T-helper 9 cell (primary cell): ENCODE data around the gene AGA.

Experiments
- DNase-seq: peaks from one replicate; pipeline ENCODE4 v3.0.0-alpha.2; 2020
- total RNA-seq, 2 donors: gene quantifications; one replicate each; lab custom pipeline; 2026; lab: John Stamatoyannopoulos, UW

Gene AGA
- 16.2 to 29.4 reads per million in 2 donors for total RNA-seq

GRCh38 chr4:177441803-177442622 is at the start of gene AGA:
Gene AGA, minus strand, starts transcription at chr4:177442437. Its CDS starts 62 bp downstream, at chr4:177442375.
- DNase-seq = peak; percentile 95

DNA sequence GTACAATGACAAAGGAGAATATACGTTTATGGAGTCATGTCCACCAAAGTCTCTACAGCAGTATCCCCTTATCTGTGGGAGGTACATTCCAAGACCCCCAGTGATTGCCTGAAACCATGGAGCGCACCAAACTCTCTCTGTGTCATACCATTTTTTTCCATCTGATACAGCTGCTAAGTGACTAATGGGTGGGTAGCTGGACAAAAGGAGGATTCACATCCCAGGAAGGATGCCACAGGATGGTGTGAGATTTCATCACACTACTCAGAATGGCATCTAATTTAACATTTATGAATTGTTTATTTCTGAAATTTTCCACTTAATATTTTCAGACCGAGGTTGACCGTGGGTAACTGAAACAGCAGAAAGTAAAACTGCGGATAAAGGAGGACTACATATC is 49.8 kb upstream of the AGA start:
- DNase-seq = no peak

DNA sequence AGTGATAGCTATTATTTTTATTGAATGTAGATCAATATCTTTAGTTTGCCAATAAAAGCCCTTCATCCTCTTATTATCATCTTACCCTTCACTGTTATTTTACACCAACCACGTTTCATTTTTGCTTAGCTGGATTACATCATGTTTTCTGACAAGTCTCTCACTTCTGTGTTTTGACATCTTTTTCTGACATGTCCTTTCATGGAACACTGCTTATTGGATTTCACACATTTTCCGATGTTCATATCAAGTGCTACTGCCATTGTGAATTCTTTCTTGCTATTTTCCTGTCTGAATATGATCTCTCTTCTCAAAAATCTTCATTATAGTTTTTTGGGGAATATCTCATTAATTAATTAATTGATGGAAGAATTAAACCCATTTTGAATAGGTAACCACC is 48.5 kb upstream of the AGA start:
- no peak for DNase-seq

DNA sequence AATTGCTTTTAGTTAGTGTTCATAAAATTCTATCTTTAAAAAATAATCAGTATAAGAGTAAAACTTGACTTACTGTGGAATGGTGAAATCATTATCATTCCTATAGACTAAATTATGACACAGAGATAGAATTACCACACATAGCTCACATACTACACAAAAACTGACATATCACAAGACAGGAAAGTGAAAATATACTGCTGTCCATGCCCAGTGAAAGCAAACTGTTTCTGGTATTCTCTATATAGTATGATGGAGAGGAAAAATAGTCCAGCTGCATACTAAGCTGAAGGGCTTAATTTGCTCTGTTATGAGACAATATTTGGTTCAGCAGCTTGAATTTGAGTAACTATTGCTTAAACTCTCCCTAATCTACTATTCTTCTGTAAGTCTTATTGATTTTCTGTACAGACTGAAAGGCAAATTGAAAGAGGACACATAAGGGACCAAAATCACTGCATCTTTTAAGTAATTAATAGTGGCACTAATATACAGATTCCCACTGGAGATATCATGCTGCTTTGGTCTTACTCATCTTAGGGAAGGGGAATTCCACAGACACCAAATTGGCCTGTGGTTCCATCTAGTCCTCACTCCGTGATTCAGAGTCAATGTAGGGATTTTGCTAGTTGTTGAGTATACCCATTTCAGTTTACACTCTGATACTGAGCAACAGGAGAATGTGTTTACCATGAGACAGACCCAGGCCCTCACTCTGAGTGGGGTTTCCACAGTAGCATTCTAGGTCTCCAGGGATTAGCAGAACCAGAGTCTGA is 47.4 kb upstream of the AGA start:
- no peak for DNase-seq

- no peak for DNase-seq
These were observed 45.7 kb upstream of the AGA start for GRCh38 chr4:177487977-177488376.

- DNase-seq = no peak
These were observed 43.3 kb upstream of the AGA start for GRCh38 chr4:177485528-177485927.

DNA sequence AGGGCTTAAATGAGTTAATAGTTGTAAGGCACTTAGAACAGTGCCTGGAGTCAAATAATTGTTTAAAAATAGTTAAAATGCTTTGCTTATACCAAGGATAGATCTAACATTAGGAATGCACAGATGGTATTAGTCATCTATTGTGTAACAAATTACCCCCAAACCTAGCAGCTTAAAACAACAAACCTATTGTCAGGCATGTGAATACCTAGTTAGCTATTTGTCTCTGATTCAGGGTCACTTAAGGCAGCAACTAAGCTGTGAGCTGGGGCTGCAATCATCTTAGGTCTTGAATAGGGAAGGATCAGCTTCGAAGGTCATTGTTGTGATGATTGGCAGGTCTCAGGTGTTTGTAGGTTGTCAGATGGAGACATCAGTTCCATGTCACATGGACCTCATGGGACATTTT is 42.4 kb upstream of the AGA start:
- no peak for DNase-seq

GRCh38 chr4:177483760-177484159 is 41.5 kb upstream of the AGA start:
- no peak for DNase-seq

DNA sequence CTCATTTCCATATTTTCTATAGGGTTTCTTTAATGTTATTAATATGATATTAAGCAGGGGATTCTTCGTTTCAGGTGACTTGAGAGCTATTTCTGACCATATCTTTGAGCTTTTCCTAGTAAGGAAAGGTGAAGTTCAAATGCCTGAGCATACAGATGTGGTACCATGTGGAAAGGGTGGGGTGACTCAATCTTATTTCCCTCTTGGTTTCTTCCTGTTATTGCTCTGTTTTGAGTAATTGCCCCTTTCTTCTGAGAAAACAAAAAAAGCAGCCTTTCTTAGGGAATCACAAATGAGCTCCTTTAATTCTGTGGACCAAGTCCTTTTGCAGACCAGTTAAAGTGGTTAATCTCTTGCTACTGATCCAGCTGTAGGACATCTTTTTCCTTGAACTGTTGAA is 41.0 kb upstream of the AGA start:
- no peak for DNase-seq

- DNase-seq = no peak
These were observed 40.1 kb upstream of the AGA start for GRCh38 chr4:177482367-177482766.

DNA sequence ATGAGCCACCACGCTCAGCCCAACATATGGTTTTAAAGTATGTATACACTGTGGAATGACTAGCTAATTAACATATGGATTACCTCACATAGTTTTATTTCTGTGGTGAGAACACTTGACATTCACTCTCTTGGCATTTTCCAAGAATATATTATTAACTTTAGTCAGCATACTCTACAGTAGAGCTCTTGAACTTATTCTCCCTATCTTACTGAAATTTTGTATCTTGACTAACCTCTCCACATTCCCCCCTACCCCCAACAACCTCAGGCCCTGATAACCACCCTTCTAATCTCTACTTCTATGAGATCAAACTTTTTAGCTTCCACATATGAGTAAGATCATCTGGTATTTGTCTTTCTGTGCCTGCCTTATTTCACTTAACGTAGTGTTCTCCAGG is 38.6 kb upstream of the AGA start:
- no peak for DNase-seq

- no peak for DNase-seq
These were observed 36.8 kb upstream of the AGA start for GRCh38 chr4:177479063-177479462.

DNA sequence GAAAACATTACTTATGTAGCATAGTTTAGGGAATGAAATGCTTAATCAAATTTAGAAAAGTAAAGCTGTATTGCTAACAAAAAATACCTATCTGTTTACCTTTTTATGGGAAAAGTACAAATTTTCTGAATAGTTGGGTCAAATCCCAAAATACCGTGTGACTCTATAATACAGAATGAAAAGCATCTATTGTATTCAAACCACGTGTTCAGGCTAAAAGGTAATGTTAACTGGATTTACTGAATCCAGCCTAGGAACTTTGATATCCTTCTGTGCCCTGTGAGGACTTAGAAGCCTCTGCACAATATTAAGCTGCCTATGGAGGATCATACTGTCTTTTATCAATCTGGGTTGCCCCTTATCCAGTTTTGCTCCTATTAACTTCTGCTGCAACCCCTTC is 36.3 kb upstream of the AGA start:
- no peak for DNase-seq

DNA sequence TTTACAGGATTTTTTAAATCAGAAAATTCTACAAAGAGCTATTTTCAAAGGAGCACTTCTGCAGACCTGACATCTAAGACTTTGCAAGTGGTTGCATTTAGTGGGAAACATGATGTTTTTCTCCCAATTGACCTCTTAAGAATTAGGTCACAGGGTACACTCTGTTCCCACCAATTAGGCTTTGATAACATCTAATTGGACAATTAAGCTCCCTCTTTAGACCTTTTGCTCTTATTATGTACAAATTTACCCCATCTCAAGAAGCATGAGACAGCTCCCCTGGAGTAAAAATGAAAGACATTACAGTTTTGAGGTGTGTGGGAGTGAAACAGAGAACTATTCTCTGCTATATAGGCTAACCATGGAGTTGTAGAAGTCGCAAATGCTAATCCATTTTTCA is 31.8 kb upstream of the AGA start:
- no peak for DNase-seq

GRCh38 chr4:177464026-177464425 is 21.8 kb upstream of the AGA start:
- no peak for DNase-seq

- DNase-seq = no peak
These were observed 19.4 kb upstream of the AGA start for GRCh38 chr4:177461606-177462005.

- no peak for DNase-seq
These were observed 18.2 kb upstream of the AGA start for GRCh38 chr4:177460460-177460859.

DNA sequence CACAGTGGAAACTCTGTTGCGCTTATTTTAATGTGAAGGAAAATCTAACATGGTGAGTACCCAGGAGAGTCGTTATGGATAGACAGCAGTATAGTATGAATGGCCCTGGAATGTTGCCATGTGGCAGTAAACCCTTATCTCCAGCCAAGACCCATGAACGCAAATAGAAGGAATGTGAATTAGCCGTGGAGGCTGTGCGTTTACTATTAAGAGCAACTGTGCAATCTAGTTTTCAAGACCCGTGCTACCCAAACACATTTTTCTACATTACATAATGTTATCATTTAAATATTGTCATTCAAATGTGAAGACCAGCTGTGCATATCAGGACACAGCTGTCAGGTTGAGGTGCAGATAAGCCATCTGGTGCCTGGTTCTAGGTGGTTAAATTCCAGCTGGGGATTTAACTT is 13.3 kb upstream of the AGA start:
- no peak for DNase-seq

- DNase-seq = no peak
These were observed 10.9 kb upstream of the AGA start for GRCh38 chr4:177453116-177453515.

GRCh38 chr4:177451108-177451500 is 8.9 kb upstream of the AGA start:
- DNase-seq = no peak

GRCh38 chr4:177450426-177451107 is 8.3 kb upstream of the AGA start:
- no peak for DNase-seq

GRCh38 chr4:177448850-177449249 is 6.6 kb upstream of the AGA start:
- DNase-seq = no peak

DNA sequence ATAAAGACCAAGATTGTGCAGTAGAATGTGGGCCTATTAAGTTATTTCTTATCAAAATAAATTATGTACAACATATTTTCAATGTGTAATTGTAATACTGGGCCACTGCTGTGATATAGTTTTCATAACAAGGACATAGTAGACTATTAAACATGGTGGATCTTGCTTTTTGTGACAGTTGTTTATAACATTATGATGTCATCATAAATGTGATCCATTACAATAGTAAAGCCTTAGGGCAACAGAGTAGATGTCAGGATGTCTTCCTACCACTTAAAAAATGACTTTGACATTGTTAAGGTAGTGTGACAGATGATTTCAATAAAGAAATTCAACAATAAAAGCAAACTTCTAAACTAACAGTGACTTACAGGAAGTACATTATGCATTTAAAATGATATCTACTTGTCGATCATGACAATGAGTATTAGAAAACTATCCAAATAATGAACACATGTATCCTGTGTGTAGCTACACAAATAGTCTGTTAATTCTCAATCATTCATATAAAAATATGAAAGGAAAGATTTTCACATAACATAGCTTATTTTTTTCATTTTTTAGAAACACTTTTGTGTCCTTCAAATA is 5.3 kb upstream of the AGA start:
- DNase-seq = no peak
